Heart right ventricle (tissue), 16 donors: ENCODE data around the gene GMDS. TPM values are rescaled to one million over a fixed set of nuclear protein-coding genes. Genes with fewer than 3 reads are reported as not detected.

ENCODE experiments used
- ATAC-seq, 8 donors: fragments of 200-7000 bp; cut with Tn5 transposase; one replicate each; pipeline ENCODE4 v1.9.1; 2020; ENCODE audit warnings: mild to moderate bottlenecking in 8 of 8, moderate library complexity in 8 of 8, moderate number of reproducible peaks in 1 of 8
- DNase-seq, 2 donors: peaks; one replicate each; pipeline ENCODE4 v3.0.0-alpha.2; 2020
- H3K27ac ChIP-seq, 10 donors: fragments of 200-600 bp; sonication (generic) in 2 of 10; one replicate each; pipeline versions ENCODE4 v1.5.0 to v1.8.0; 2020 to 2022; ENCODE audit warnings: mild to moderate bottlenecking in 3 of 10
- H3K27me3 ChIP-seq, 7 donors: fragments of 200-600 bp; one replicate each; pipeline ENCODE4 v1.8.0; 2021 to 2022; ENCODE audit warnings: mild to moderate bottlenecking in 2 of 7
- H3K36me3 ChIP-seq, 9 donors: fragments of 200-600 bp; sonication (generic) in 1 of 9; one replicate each; pipeline versions ENCODE4 v1.5.0 to v1.8.0; 2020 to 2022; ENCODE audit warnings: mild to moderate bottlenecking in 2 of 9
- H3K4me1 ChIP-seq, 9 donors: fragments of 200-600 bp; sonication (generic) in 1 of 9; one replicate each; pipeline versions ENCODE4 v1.5.0 to v1.8.0; 2020 to 2022; ENCODE audit warnings: mild to moderate bottlenecking in 4 of 9
- H3K4me3 ChIP-seq, 10 donors: fragments of 200-600 bp; sonication (generic) in 2 of 10; one replicate each; pipeline versions ENCODE4 v1.5.0 to v1.8.0; 2020 to 2022; ENCODE audit warnings: mild to moderate bottlenecking in 7 of 10, moderate library complexity in 2 of 10
- H3K9me3 ChIP-seq, 11 donors: fragments of 200-600 bp in 10 of 11; sonication (generic) in 2 of 11; one replicate each; pipeline versions ENCODE4 v1.5.0 to v1.8.0; 2013 to 2022; ENCODE audit warnings: mild to moderate bottlenecking in 2 of 11, control low read depth in 1 of 11, moderate library complexity in 1 of 11
- CTCF ChIP-seq, 9 donors: fragments of 200-600 bp; sonication (generic) in 2 of 9; IDR thresholded peaks; one replicate each; pipeline versions ENCODE4 v1.5.0 to v1.8.0; 2021 to 2022; ENCODE audit warnings: antibody characterized with exemption in 9 of 9, mild to moderate bottlenecking in 5 of 9, moderate library complexity in 1 of 9
- WGBS, 2 donors: extraction: QIAGEN DNeasy Blood & Tissue Kit; methylation state at CpG; one replicate each; pipeline ENCODE4 v1.1.7; 2013; ENCODE audit warnings: inconsistent platforms in 1 of 2; 5-methylcytosine and 5-hydroxymethylcytosine counted together
- intact Hi-C, 10 donors: fragments of 100-400 bp; cut with DNase I; formaldehyde crosslinking; loops; one replicate each; pipeline versions ENCODE4 v1.11.1 to v1.14.2; 2022
- polyA plus RNA-seq, 2 donors: library from polyadenylated mRNA; stranded (reverse); fragments of 200-250 nt; gene quantifications; one replicate each; pipeline ENCODE4 v1.2.3, GENCODE V29; 2013
- total RNA-seq, 10 donors: library from RNA; stranded (reverse); fragmentation: NEBNext Ultra II Directional in 3 of 10; extraction: Animal tissue kit (Norgen Biotek cat#: 25700) in 3 of 10; gene quantifications; one replicate each; pipeline versions ENCODE4 v1.2.1 to v1.2.4, GENCODE V29; 2021 to 2023
- donor health status: Arrhythmogenic right ventricular cardiomyopathy.
- donor health status: ischemic (EF 13 %, LVEDD 7.1; RV severe dilation, severe dysfunction).
- donor health status: healthy with polysubstance abuse.
- donor health status: DM: no; HTN: yes; CAD: no.
- donor health status: DM: no; HTN: no; CAD: no.
- donor health status: ischemic (EF 25% LVEDD 6.9; RV normal size, moderate dysfunction).
- donor health status: ischemic (EF 25% LVEDD 5.7; RV mildly dilated, moderate dysfunction).
- donor health status: healthy.
- donor health status: DM: yes; HTN: yes; CAD: no.
- donor health status: Ischemic cardiomyopathy.
- donor health status: ischemic (EF 35%, LVEDD 5.7; RV mildly dilated, moderate dysfunction).
- donor health status: nonischemic (EF 11% LVEDD 7.7; RV severe dilation, severe dysfunction).
- donor health status: DM: yes; HTN: yes; CAD: no.
- donor health status: PGD.
- donor health status: ischemic (EF 29% LVEDD 5.4; RV normal size, mild dysfunction).
- donor health status: nonischemic (EF 23%, LVEDD 6.1; RV moderate dilation, normal function).

The GMDS gene
- total and polyA plus RNA-seq, 12 donors: 5.0 to 10.6 (median 6.9) TPM

DNA sequence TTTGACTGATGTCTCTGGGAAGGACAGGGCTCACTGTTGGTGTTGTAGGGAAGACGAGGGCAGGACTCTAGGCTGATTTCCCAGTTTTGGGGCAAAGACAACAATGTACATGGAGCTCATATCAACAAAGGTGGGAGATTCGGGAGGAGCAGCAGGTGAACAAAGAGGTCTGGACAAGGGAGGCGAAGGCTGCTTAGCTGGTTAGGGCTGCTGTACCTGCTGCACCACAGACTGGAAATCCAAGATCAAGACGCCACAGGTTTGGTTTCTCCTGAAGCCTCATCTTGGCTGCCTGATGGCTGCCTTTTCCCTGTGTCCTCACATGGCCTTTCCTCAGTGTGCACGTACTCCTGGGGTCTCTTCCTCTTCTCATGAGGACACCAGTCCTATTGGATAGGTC is 348.5 kb downstream of the GMDS start:
- 96 to 98% methylated on average over 5 of the region's 5 CpGs for WGBS, 2 donors
- DNase-seq: no peak
- ATAC-seq: no peak

GRCh38 chr6:1895721-1896120 is 349.7 kb downstream of the GMDS start:
- H3K27me3 ChIP-seq: no peaks in the 10 kb centered on the region
- no peaks in the 10 kb centered on the region for H3K9me3 ChIP-seq
- H3K27ac ChIP-seq: no peak overlapping the region
- ATAC-seq (no peak), DNase-seq (no peak)
- TF ChIP-seq CTCF (IDR thresholded peaks at IDR 0.05): no peak
- 82 to 95% methylated on average over 3 of the region's 3 CpGs for WGBS, 2 donors
- intact Hi-C loops: loop anchor here in 1 of 10 donors (2.0 kb wide), 1 partner anchor 27 kb away; no protein-coding TSS in a partner anchor
- no peak overlapping the region for H3K4me3 ChIP-seq
- peaks cover 0 to 7% (median 0%) of the 10 kb centered on the region in 9 donors for H3K4me1 ChIP-seq
- H3K36me3 ChIP-seq: no peaks in the 10 kb centered on the region

More for the DNA sequence above, 348.5 kb downstream of the GMDS start:
- no peaks in the 10 kb centered on the region for H3K27me3 ChIP-seq
- peaks cover 0 to 3% (median 0%) of the 10 kb centered on the region in 9 donors for H3K36me3 ChIP-seq
- intact Hi-C loops: no loop called here
- H3K4me1 ChIP-seq: peaks cover 0 to 7% (median 0%) of the 10 kb centered on the region in 9 donors
- no peaks in the 10 kb centered on the region for H3K9me3 ChIP-seq
- no peak for TF ChIP-seq CTCF (IDR thresholded peaks at IDR 0.05)
- H3K4me3 ChIP-seq: no peak overlapping the region
- H3K27ac ChIP-seq: no peak overlapping the region

GRCh38 chr6:1894954-1895353 is 350.5 kb downstream of the GMDS start:
- no peak for TF ChIP-seq CTCF (IDR thresholded peaks at IDR 0.05)
- Histone ChIP-seq H3K4me1 (peaks cover 0 to 7% (median 0%) of the 10 kb centered on the region in 9 donors), H3K9me3 (no peaks in the 10 kb centered on the region), H3K36me3 (no peaks in the 10 kb centered on the region), H3K27ac (no peak overlapping the region), H3K27me3 (no peaks in the 10 kb centered on the region), H3K4me3 (no peak overlapping the region)
- intact Hi-C loops: loop anchor here in 1 of 10 donors (2.0 kb wide), 1 partner anchor 28 kb away; no protein-coding TSS in a partner anchor
- no peak for DNase-seq
- ATAC-seq: no peak
- 82% methylated on average over 6 of the region's 6 CpGs for WGBS, 2 donors

DNA sequence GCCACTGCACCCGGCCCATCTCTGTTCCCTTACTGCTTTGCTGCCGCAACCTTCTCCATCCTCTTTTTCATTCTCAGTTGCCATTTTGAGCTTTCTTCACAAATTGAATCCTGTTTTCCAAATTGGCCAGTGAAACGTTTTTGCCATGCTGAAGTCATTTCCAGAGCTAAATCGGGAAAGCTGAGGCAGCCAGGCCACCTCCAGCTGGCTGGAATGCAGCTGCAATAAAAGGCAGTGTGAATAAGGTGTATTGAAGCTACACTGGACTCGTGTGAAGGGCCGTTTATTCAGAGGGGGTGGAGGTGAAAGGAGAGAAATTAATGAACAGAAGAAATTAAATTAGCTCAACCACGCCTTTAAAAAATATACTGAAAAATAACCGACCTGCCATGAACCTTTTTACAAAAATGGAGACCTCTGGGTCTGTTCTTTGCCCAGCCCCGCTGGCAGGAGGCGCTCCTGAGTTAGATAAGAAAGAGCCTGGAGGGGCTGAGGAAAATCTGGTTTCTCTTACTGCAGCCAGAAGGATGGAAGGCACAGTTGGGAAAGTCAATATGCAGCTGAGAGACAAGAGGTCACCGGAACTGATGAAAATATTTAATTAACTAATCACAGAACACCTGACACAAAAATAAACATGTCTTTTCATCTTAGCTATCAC is 351.8 kb downstream of the GMDS start:
- Histone ChIP-seq H3K4me3 (no peak overlapping the region), H3K9me3 (no peaks in the 10 kb centered on the region), H3K4me1 (peaks cover 0 to 7% (median 0%) of the 10 kb centered on the region in 9 donors), H3K27ac (no peak overlapping the region), H3K36me3 (no peaks in the 10 kb centered on the region), H3K27me3 (no peaks in the 10 kb centered on the region)
- no peak for TF ChIP-seq CTCF (IDR thresholded peaks at IDR 0.05)
- WGBS, 2 donors: 57 to 65% methylated on average over 11 of the region's 11 CpGs
- no peak for DNase-seq
- intact Hi-C loops: loop anchor here in 1 of 10 donors (2.0 kb wide), 1 partner anchor 29 kb away; no protein-coding TSS in a partner anchor
- no peak for ATAC-seq
